ENCODE data around the gene CDC34.

DNA sequence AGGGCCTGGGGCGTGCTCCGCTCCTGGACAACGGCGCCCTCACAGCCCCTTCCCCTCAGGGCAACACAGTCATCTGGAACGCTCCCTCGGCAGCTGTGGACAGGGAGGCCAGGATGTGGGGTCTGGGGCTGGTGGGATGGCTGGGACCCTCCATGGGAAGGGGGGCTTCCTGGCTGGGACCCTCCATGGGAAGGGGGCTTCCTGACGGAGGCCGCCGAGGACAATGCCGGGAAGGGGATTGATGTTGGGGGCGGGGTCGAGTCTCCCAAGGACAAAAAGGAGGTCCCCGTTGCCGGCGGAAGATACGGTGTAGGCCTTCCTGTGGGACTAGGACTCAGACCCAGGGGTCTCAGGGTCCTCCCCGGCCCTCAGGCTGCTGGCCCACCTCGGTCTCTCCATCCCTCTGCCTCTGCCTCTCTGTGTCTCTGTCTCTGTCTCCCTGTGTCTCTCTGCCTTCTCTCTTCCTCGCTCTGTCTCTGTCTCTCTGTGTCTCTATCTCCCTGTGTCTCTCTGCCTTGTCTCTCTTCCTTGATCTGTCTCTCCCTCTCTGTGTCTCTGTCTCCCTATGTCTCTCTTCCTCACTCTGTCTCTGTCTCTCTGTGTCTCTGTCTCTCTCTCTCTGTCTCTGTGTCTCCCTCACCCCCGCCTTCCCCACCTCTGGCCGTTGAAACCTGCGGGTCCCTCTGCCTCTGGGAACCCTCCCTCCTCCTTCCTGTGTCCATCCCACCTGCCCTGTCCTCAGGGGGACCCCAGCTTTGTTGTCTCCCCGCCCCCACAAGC lies 38.0 kb upstream of the CDC34 start:
- no peak for TF ChIP-seq POLR2AphosphoS5 (IDR thresholded peaks at IDR 0.05; ENCODE audit: low read depth, low read length)
- no peak for TF ChIP-seq TAF1 (IDR thresholded peaks at IDR 0.05; ENCODE audit: low read depth, low read length)
